Activated naive CD8-positive, alpha-beta T cell treated with anti-CD3 and anti-CD28 coated beads, Interleukin-2, amount 10 ng/mL, durations not matched to agents 7 days and 5 days (primary cell): ENCODE data around the gene TNNC1. TPM values are rescaled to one million over a fixed set of nuclear protein-coding genes. Genes with fewer than 3 reads are reported as not detected.

ENCODE experiments used
- ATAC-seq: fragments of 150-1000 bp; cut with Tn5 transposase; one replicate; pipeline ENCODE4 v1.10.0; 2021; ENCODE audit warnings: low read depth, moderate library complexity
- POLR2A ChIA-PET: fragments of 350-600 bp; sonication (Branson Sonifier 250); formaldehyde crosslinking; loops from one replicate; lab custom pipeline; 2021; ENCODE audit warnings: antibody characterized with exemption; lab: Charles Lee
- DNase-seq: peaks from one replicate; pipeline ENCODE4 v3.0.0; 2021
- H3K27ac Mint-ChIP-seq: one replicate; pipeline ENCODE4 v1.8.0; 2022; ENCODE audit warnings: mild to moderate bottlenecking, mixed read lengths
- H3K27me3 Mint-ChIP-seq: one replicate; pipeline ENCODE4 v1.8.0; 2022; ENCODE audit warnings: mild to moderate bottlenecking, moderate library complexity, mixed read lengths
- H3K36me3 Mint-ChIP-seq: one replicate; pipeline ENCODE4 v1.8.0; 2021; ENCODE audit warnings: mild to moderate bottlenecking, mixed read lengths
- H3K4me1 Mint-ChIP-seq: one replicate; pipeline ENCODE4 v1.8.0; 2021; ENCODE audit warnings: mixed read lengths
- H3K4me3 Mint-ChIP-seq: one replicate; pipeline ENCODE4 v1.8.0; 2022; ENCODE audit warnings: mild to moderate bottlenecking, moderate library complexity, mixed read lengths
- H3K9me3 Mint-ChIP-seq: one replicate; pipeline ENCODE4 v1.8.0; 2021; ENCODE audit warnings: mixed read lengths
- total RNA-seq, 2 experiments: library from RNA; stranded (reverse); gene quantifications; one replicate each; pipeline ENCODE4 v1.2.3, GENCODE V29; 2021

The TNNC1 gene
- total RNA-seq, 2 experiments from 2014 or later, result 3.0 to 3.2 TPM

- DNase-seq (no peak), ATAC-seq (no peak)
- H3K4me3 Mint-ChIP-seq, result no peak overlapping the region
- POLR2A ChIA-PET, result no interaction called here
- no peaks in the 10 kb centered on the region for H3K9me3 Mint-ChIP-seq
- no peaks in the 10 kb centered on the region for H3K27me3 Mint-ChIP-seq
- peaks cover 15% of the 10 kb centered on the region for H3K4me1 Mint-ChIP-seq
- no peak overlapping the region for H3K27ac Mint-ChIP-seq
- H3K36me3 Mint-ChIP-seq, result peaks cover 1% of the 10 kb centered on the region
Observed at GRCh38 chr3:52450489-52451236, 3.2 kb downstream of the TNNC1 start.

- no peak overlapping the region for H3K4me3 Mint-ChIP-seq
- no peaks in the 10 kb centered on the region for H3K9me3 Mint-ChIP-seq
- H3K27me3 Mint-ChIP-seq, result no peaks in the 10 kb centered on the region
- ATAC-seq, result no peak
- POLR2A ChIA-PET, result no interaction called here
- H3K36me3 Mint-ChIP-seq, result no peaks in the 10 kb centered on the region
- DNase-seq, result no peak
- H3K4me1 Mint-ChIP-seq, result peaks cover 7% of the 10 kb centered on the region
- no peak overlapping the region for H3K27ac Mint-ChIP-seq
Observed at GRCh38 chr3:52447512-52448355, 6.1 kb downstream of the TNNC1 start.

- H3K4me1 Mint-ChIP-seq, result peaks cover 7% of the 10 kb centered on the region
- no peaks in the 10 kb centered on the region for H3K36me3 Mint-ChIP-seq
- H3K27ac Mint-ChIP-seq, result peak overlapping the region; percentile 67
- peak; percentile 75 for DNase-seq
- ATAC-seq, result peak; percentile 62
- no peaks in the 10 kb centered on the region for H3K27me3 Mint-ChIP-seq
- no peaks in the 10 kb centered on the region for H3K9me3 Mint-ChIP-seq
- POLR2A ChIA-PET, result interaction anchor here (0.6 to 1.6 kb wide), 4 partner anchors 8 to 215 kb away, joined by 3 to 6 read pairs (median 4); no protein-coding TSS in a partner anchor
- no peak overlapping the region for H3K4me3 Mint-ChIP-seq
Observed at GRCh38 chr3:52446631-52447511, 7.0 kb downstream of the TNNC1 start.

GRCh38 chr3:52446042-52446441 is 7.8 kb downstream of the TNNC1 start:
- H3K27me3 Mint-ChIP-seq, result no peaks in the 10 kb centered on the region
- ATAC-seq, result no peak
- H3K36me3 Mint-ChIP-seq, result no peaks in the 10 kb centered on the region
- no peak for DNase-seq
- peaks cover 7% of the 10 kb centered on the region for H3K4me1 Mint-ChIP-seq
- POLR2A ChIA-PET, result interaction anchor here (1.3 to 1.6 kb wide), 3 partner anchors 9 to 214 kb away, joined by 3 to 6 read pairs (median 4); no protein-coding TSS in a partner anchor
- H3K4me3 Mint-ChIP-seq, result no peak overlapping the region
- H3K27ac Mint-ChIP-seq, result no peak overlapping the region
- no peaks in the 10 kb centered on the region for H3K9me3 Mint-ChIP-seq

- peaks cover 7% of the 10 kb centered on the region for H3K4me1 Mint-ChIP-seq
- DNase-seq, result peak; percentile 82
- POLR2A ChIA-PET, result interaction anchor here (1.5 to 1.6 kb wide), 2 partner anchors 33 to 213 kb away, joined by 4 to 6 read pairs; no protein-coding TSS in a partner anchor
- H3K27ac Mint-ChIP-seq, result peak within 1 kb of the TSS; percentile 78
- H3K27me3 Mint-ChIP-seq, result no peaks in the 10 kb centered on the region
- H3K9me3 Mint-ChIP-seq, result no peaks in the 10 kb centered on the region
- ATAC-seq, result peak; percentile 94
- no peaks in the 10 kb centered on the region for H3K36me3 Mint-ChIP-seq
- H3K4me3 Mint-ChIP-seq, result no peak within 1 kb of the TSS
Observed at GRCh38 chr3:52444860-52445793, 8.7 kb downstream of the TNNC1 start, which contains the start of gene SEMA3G. TSS of gene SEMA3G (minus strand) at chr3:52445103. CDS start at chr3:52445027, 76 bp downstream.

- H3K27ac Mint-ChIP-seq, result no peak overlapping the region
- no peak for DNase-seq
- ATAC-seq, result no peak
- H3K4me3 Mint-ChIP-seq, result no peak overlapping the region
- H3K9me3 Mint-ChIP-seq, result no peaks in the 10 kb centered on the region
- POLR2A ChIA-PET, result no interaction called here
- peaks cover 7% of the 10 kb centered on the region for H3K4me1 Mint-ChIP-seq
- H3K36me3 Mint-ChIP-seq, result no peaks in the 10 kb centered on the region
- no peaks in the 10 kb centered on the region for H3K27me3 Mint-ChIP-seq
Observed at GRCh38 chr3:52443791-52444687, 9.8 kb downstream of the TNNC1 start.

- H3K27ac Mint-ChIP-seq, result no peak overlapping the region
- H3K4me3 Mint-ChIP-seq, result no peak overlapping the region
- H3K9me3 Mint-ChIP-seq, result no peaks in the 10 kb centered on the region
- ATAC-seq (no peak), DNase-seq (no peak)
- POLR2A ChIA-PET, result no interaction called here
- peaks cover 7% of the 10 kb centered on the region for H3K4me1 Mint-ChIP-seq
- H3K27me3 Mint-ChIP-seq, result no peaks in the 10 kb centered on the region
- H3K36me3 Mint-ChIP-seq, result no peaks in the 10 kb centered on the region
Observed at GRCh38 chr3:52443268-52443610, 10.6 kb downstream of the TNNC1 start.

- ATAC-seq (no peak), DNase-seq (no peak)
- H3K27me3 Mint-ChIP-seq, result no peaks in the 10 kb centered on the region
- H3K36me3 Mint-ChIP-seq, result no peaks in the 10 kb centered on the region
- no peak overlapping the region for H3K4me3 Mint-ChIP-seq
- peaks cover 7% of the 10 kb centered on the region for H3K4me1 Mint-ChIP-seq
- H3K9me3 Mint-ChIP-seq, result no peaks in the 10 kb centered on the region
- no peak overlapping the region for H3K27ac Mint-ChIP-seq
- POLR2A ChIA-PET, result no interaction called here
Observed at GRCh38 chr3:52442409-52443267, 11.2 kb downstream of the TNNC1 start.

- no peaks in the 10 kb centered on the region for H3K27me3 Mint-ChIP-seq
- H3K36me3 Mint-ChIP-seq, result no peaks in the 10 kb centered on the region
- H3K4me1 Mint-ChIP-seq, result peaks cover 3% of the 10 kb centered on the region
- H3K9me3 Mint-ChIP-seq, result no peaks in the 10 kb centered on the region
- POLR2A ChIA-PET, result no interaction called here
- H3K27ac Mint-ChIP-seq, result no peak overlapping the region
- no peak for ATAC-seq
- no peak overlapping the region for H3K4me3 Mint-ChIP-seq
- peak; percentile 14 for DNase-seq
Observed at GRCh38 chr3:52441772-52442332, 12.0 kb downstream of the TNNC1 start.

- Mint-ChIP-seq H3K27me3 (no peaks in the 10 kb centered on the region), H3K36me3 (no peaks in the 10 kb centered on the region), H3K27ac (no peak overlapping the region), H3K4me3 (no peak overlapping the region), H3K4me1 (peaks cover 2% of the 10 kb centered on the region), H3K9me3 (no peaks in the 10 kb centered on the region)
- DNase-seq, result peak; percentile 23
- POLR2A ChIA-PET, result interaction anchor here (0.6 kb wide), 1 partner anchor 29 kb away, joined by 3 read pairs; no protein-coding TSS in a partner anchor
- ATAC-seq, result no peak
Observed at GRCh38 chr3:52441091-52441771, 12.6 kb downstream of the TNNC1 start.
